Keratinocyte (primary cell): ENCODE data around the gene CEACAM18. TPM values are rescaled to one million over a fixed set of nuclear protein-coding genes. Genes with fewer than 3 reads are reported as not detected.

Experiments
- DNase-seq: peaks from one replicate; pipeline ENCODE4 v3.0.0-alpha.2; 2011; ENCODE audit warnings: low read depth, missing footprints, low spot score
- FAIRE-seq: peaks from 2 replicates; lab custom pipeline; 2011; peaks lifted over from hg19 to GRCh38; lab: Jason Lieb, UNC
- H2AFZ ChIP-seq: 2 replicates; pipeline ENCODE4 v1.6.0; 2012; ENCODE audit warnings: low read length, control low read depth, inconsistent platforms; ENCODE audit not compliant: control insufficient read depth
- H3K27ac ChIP-seq: 2 replicates; pipeline ENCODE4 v1.5.1; 2011; ENCODE audit warnings: low read length; ENCODE audit not compliant: control insufficient read depth, insufficient read depth
- H3K27me3 ChIP-seq: 3 replicates; pipeline ENCODE4 v1.6.0; 2011; ENCODE audit warnings: low read length; ENCODE audit not compliant: control insufficient read depth, insufficient read depth; ENCODE audit errors: extremely low read depth
- H3K36me3 ChIP-seq, 2 experiments: 2 replicates in 1 of 2; 3 replicates in 1 of 2; pipeline ENCODE4 v1.5.1; 2011; ENCODE audit warnings: low read length in 2 of 2, mild to moderate bottlenecking in 1 of 2; ENCODE audit not compliant: control insufficient read depth in 2 of 2, insufficient read depth in 2 of 2; ENCODE audit errors: extremely low read depth in 1 of 2
- H3K4me1 ChIP-seq: 3 replicates; pipeline ENCODE4 v1.5.1; 2011; ENCODE audit warnings: low read length; ENCODE audit not compliant: control insufficient read depth, insufficient read depth; ENCODE audit errors: extremely low read depth
- H3K4me2 ChIP-seq: 3 replicates; pipeline ENCODE4 v1.6.0; 2011; ENCODE audit warnings: low read depth, low read length; ENCODE audit not compliant: control insufficient read depth, insufficient read depth; ENCODE audit errors: extremely low read depth
- H3K4me3 ChIP-seq, 3 experiments: fragments of 200-600 bp in 1 of 3; sonication (generic) in 1 of 3; 2 replicates in 2 of 3; 3 replicates in 1 of 3; pipeline ENCODE4 v1.5.1; 2011 to 2016; ENCODE audit warnings: low read length in 3 of 3, mild to moderate bottlenecking in 3 of 3, control low read depth in 2 of 3, inconsistent platforms in 1 of 3, low read depth in 1 of 3, mixed read lengths in 1 of 3, mixed run types in 1 of 3, moderate library complexity in 1 of 3; ENCODE audit not compliant: control insufficient read depth in 2 of 3, insufficient read depth in 2 of 3; ENCODE audit errors: extremely low read depth in 1 of 3
- H3K79me2 ChIP-seq: 2 replicates; pipeline ENCODE4 v1.6.0; 2012; ENCODE audit warnings: low read length; ENCODE audit not compliant: control insufficient read depth, insufficient read depth
- H3K9ac ChIP-seq: 3 replicates; pipeline ENCODE4 v1.6.0; 2011; ENCODE audit warnings: low read length; ENCODE audit not compliant: control insufficient read depth, insufficient read depth; ENCODE audit errors: extremely low read depth
- H3K9me1 ChIP-seq: 3 replicates; pipeline ENCODE4 v1.6.0; 2011; ENCODE audit warnings: low read length; ENCODE audit not compliant: control insufficient read depth, insufficient read depth; ENCODE audit errors: extremely low read depth
- H3K9me3 ChIP-seq: 2 replicates; pipeline ENCODE4 v1.5.1; 2012; ENCODE audit warnings: low read depth, low read length; ENCODE audit not compliant: control insufficient read depth
- H4K20me1 ChIP-seq: 3 replicates; pipeline ENCODE4 v1.6.0; 2011; ENCODE audit warnings: low read length; ENCODE audit not compliant: control insufficient read depth, insufficient read depth; ENCODE audit errors: extremely low read depth
- EZH2 ChIP-seq: IDR thresholded peaks from one replicate; pipeline ENCODE4 v1.6.1; 2012; ENCODE audit warnings: inconsistent platforms, mild to moderate bottlenecking, low read length, moderate library complexity
- dilution Hi-C: fragments of 300-500 bp; cut with MboI; formaldehyde crosslinking; loops from one replicate; pipeline ENCODE4 v1.7.0; 2020; ENCODE audit warnings: low sequenced_read_pairs; ENCODE audit not compliant: extremely low pct_ligation_motif_present
- polyA minus RNA-seq, 3 experiments: library from RNA; depleted of rRNA, polyadenylated mRNA; stranded (reverse); fragments of >200 nt; gene quantifications; 1 replicate in 1 of 3; 2 replicates in 1 of 3; 3 replicates in 1 of 3; pipeline ENCODE4 v1.2.3, GENCODE V29; 2011
- polyA plus RNA-seq, 5 experiments: library from polyadenylated mRNA; depleted of rRNA in 3 of 5; stranded (reverse) in 3 of 5; stranded (forward) in 1 of 5; unstranded in 1 of 5; fragments of >200 nt; gene quantifications; 1 replicate in 1 of 5; 2 replicates in 3 of 5; 3 replicates in 1 of 5; pipeline versions ENCODE4 v1.2.1 to v1.2.3, GENCODE V29; 2011 to 2012; ENCODE audit warnings: missing spikeins in 2 of 5, low read depth in 1 of 5, low replicate concordance in 1 of 5
- TF ChIP-seq, protein P1 (sequence below), 3 experiments: IDR thresholded peaks in 1 of 3; conservative IDR thresholded peaks in 1 of 3; optimal IDR thresholded peaks in 1 of 3; 2 replicates in 2 of 3; 3 replicates in 1 of 3; pipeline versions ENCODE3 to v1.5.1; 2011; ENCODE audit warnings: low read length in 3 of 3, mild to moderate bottlenecking in 3 of 3, moderate library complexity in 2 of 3, control low read depth in 1 of 3, inconsistent platforms in 1 of 3; ENCODE audit not compliant: insufficient read depth in 2 of 3; ENCODE audit errors: extremely low read depth in 1 of 3

CEACAM18 gene
- polyA plus RNA-seq (not detected in 3 replicates), polyA minus RNA-seq (not detected in 3 replicates)
- polyA plus RNA-seq (2011; ENCODE audit: low read depth): not detected
- polyA plus RNA-seq (2011; cell fraction: cytosol; rRNA removed): not detected in 2 replicates
- polyA plus RNA-seq (2011; cell fraction: nucleus; rRNA removed): not detected in 2 replicates
- polyA plus RNA-seq (2012; ENCODE audit: low replicate concordance): not detected in 2 replicates
- not detected for polyA minus RNA-seq (2011; cell fraction: cytosol; rRNA and poly(A)+ RNA removed)
- polyA minus RNA-seq (2011; cell fraction: nucleus; rRNA and poly(A)+ RNA removed): not detected in 2 replicates

DNA sequence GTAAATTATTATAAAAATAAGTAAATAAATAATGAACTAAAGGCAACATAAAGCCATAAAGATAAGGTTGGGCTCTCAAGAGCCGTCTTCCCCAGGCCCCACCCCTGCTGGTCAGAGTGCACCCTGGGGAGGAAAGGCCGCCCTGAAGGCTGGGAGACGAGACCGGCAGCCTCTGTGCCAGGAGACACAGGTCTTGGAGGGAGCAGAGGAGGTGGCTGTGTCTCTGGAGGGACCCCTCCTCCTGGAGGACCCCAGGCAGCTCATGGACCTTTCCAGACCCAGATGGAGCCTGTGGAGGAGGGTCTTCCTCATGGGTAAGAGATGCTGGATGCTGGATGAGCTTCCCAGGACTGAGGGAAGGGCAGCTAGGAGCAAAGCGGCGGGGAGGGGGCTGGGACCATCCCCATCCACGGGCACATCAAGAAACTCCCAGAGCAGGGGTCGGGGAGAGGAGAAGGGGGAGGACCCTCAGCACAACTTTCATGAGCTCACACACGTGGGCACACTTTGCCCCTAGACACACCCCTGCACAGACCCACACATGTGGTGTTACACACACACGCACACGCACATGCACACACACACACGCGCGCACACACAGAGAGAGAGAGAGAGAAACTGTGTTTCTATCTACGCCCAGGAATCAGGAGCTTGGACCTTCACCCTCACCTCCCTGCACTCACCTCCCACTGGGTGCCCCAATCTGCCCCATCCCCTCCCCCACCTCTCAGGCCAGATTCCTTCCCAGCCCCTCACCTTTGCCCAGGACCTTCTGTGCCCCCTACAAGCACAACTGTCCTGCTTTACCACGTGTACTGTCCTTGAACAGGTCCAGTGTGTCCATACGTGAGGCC lies at the start of gene CEACAM18:
TSS of gene CEACAM18 (plus strand) at position 159 of the 854 bp plus-strand sequence.
- H3K27me3 ChIP-seq: no peaks in the 10 kb centered on the region
- no peak within 1 kb of the TSS for H3K9ac ChIP-seq
- TF ChIP-seq, protein P1, sequence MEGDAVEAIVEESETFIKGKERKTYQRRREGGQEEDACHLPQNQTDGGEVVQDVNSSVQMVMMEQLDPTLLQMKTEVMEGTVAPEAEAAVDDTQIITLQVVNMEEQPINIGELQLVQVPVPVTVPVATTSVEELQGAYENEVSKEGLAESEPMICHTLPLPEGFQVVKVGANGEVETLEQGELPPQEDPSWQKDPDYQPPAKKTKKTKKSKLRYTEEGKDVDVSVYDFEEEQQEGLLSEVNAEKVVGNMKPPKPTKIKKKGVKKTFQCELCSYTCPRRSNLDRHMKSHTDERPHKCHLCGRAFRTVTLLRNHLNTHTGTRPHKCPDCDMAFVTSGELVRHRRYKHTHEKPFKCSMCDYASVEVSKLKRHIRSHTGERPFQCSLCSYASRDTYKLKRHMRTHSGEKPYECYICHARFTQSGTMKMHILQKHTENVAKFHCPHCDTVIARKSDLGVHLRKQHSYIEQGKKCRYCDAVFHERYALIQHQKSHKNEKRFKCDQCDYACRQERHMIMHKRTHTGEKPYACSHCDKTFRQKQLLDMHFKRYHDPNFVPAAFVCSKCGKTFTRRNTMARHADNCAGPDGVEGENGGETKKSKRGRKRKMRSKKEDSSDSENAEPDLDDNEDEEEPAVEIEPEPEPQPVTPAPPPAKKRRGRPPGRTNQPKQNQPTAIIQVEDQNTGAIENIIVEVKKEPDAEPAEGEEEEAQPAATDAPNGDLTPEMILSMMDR (optimal IDR thresholded peaks at IDR 0.05 in 1 of 3, IDR thresholded peaks at IDR 0.05 in 1 of 3, conservative IDR thresholded peaks at IDR 0.05 in 1 of 3; ENCODE audit: extremely low read depth in 1 of 3, insufficient read depth in 2 of 3, low read length in 3 of 3): no peak
- no peak for TF ChIP-seq EZH2
- FAIRE-seq (no peak), DNase-seq (no peak)
- peaks cover 3% of the 10 kb centered on the region for H3K4me1 ChIP-seq
- H3K27ac ChIP-seq: no peak within 1 kb of the TSS
- H4K20me1 ChIP-seq: no peaks in the 10 kb centered on the region
- no peak within 1 kb of the TSS for H2AFZ ChIP-seq
- no peaks in the 10 kb centered on the region for H3K9me3 ChIP-seq
- no peaks in the 10 kb centered on the region for H3K9me1 ChIP-seq
- H3K36me3 ChIP-seq: no peaks in the 10 kb centered on the region
- no peak within 1 kb of the TSS for H3K4me3 ChIP-seq
- dilution Hi-C loops: no loop called here
- H3K4me2 ChIP-seq: no peak within 1 kb of the TSS
- no peaks in the 10 kb centered on the region for H3K79me2 ChIP-seq

DNA sequence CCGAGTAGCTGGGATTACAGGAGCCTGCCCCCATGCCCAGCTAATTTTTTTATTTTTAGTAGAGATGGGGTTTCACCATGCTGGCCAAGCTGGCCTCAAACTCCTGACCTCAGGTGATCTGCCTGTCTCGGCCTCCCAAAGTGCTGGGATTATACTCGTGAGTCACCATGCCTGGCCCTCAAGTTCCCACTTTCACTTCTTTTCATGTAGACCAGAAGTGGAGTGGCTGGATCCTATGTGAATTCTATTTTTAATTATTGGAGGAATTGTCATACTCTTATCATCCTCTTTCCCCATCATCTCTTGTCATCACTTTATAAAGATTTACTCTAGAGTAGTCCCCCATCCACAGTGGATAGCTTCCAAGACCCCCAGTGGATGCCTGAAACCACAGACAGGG lies 48.1 kb upstream of the CEACAM18 start:
- Histone ChIP-seq H3K4me2 (no peak overlapping the region), H3K79me2 (no peaks in the 10 kb centered on the region), H3K36me3 (no peaks in the 10 kb centered on the region), H3K9ac (no peak overlapping the region), H4K20me1 (no peaks in the 10 kb centered on the region), H3K27ac (no peak overlapping the region), H3K4me3 (no peak overlapping the region), H3K4me1 (no peaks in the 10 kb centered on the region), H3K9me1 (no peaks in the 10 kb centered on the region), H3K27me3 (no peaks in the 10 kb centered on the region), H3K9me3 (no peaks in the 10 kb centered on the region), H2AFZ (no peak overlapping the region)
- DNase-seq (no peak), FAIRE-seq (no peak)
- no peak for TF ChIP-seq EZH2
- TF ChIP-seq, protein P1 (optimal IDR thresholded peaks at IDR 0.05 in 1 of 3, IDR thresholded peaks at IDR 0.05 in 1 of 3, conservative IDR thresholded peaks at IDR 0.05 in 1 of 3; ENCODE audit: extremely low read depth in 1 of 3, insufficient read depth in 2 of 3, low read length in 3 of 3): no peak
- dilution Hi-C loops: no loop called here
